Measurements from ENCODE around the gene A2M. TPM values are rescaled to one million over a fixed set of nuclear protein-coding genes. Genes with fewer than 3 reads are reported as not detected.

The A2M gene
- total and polyA plus RNA-seq, 2 of the 8 experiments (the other 6 are each of a cell fraction or from before 2014, with no cell fraction given): 0.15 TPM; not detected in 1

DNA sequence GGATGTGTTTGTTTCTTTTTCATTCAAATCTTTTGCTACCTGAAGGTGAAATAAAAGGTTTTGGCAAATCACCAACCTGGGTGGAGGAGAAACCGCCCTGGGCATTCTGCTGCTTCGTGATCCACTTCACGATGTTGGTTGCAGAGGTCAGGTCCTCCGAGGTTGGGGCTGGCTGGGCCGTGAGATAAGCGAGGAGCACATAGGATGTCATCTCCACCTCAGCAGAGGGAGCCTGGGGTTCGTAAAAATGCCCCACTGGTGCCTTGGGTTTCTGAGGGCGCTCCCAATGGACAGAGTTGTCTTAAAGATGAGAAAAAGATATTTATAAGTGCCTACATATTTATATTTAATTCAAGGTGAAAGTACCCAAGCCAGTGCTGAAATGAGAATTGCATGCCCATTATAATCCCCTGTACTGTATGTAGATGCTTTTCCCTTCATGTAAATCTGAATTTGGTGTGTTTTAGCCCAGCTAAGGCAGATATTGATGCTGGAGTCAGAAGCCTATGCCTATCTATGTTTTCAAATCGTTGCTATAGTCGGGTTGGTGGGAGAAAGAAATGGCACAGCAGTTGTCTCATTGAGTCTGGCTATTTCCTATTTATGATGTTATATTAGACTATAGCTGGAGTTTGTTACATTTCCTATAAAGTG lies 41.1 kb downstream of the A2M start:
- H3K4me2 ChIP-seq (ENCODE audit: insufficient read depth in 1 of 2, low read depth in 2 of 2, low read length in 2 of 2): no peak overlapping the region
- DNase-seq (ENCODE audit: low read depth in 1 of 2, low spot score in 2 of 2) (no peak), FAIRE-seq (no peak)
- H3K27ac ChIP-seq (ENCODE audit: low read depth, low read length): no peak overlapping the region
- no peaks in the 10 kb centered on the region for H3K27me3 ChIP-seq (replicated peaks in 1 of 4; ENCODE audit: control insufficient read depth in 3 of 4, extremely low read depth in 1 of 4, insufficient read depth in 3 of 4, low read length in 3 of 4)
- CTCF ChIA-PET (ENCODE audit: partially characterized antibody): no interaction called here
- no peaks in the 10 kb centered on the region for H4K20me1 ChIP-seq (replicated peaks in 1 of 2; ENCODE audit: control insufficient read depth in 1 of 2, insufficient read depth in 2 of 2, low read length in 2 of 2)
- H2BK5ac ChIP-seq (ENCODE audit: low read depth, low read length): no peak overlapping the region
- POLR2A ChIA-PET (ENCODE audit: partially characterized antibody): no interaction called here
- no peak overlapping the region for H4K5ac ChIP-seq (ENCODE audit: insufficient read length, low read depth, low read length)
- no peaks in the 10 kb centered on the region for H3K9me3 ChIP-seq (ENCODE audit: insufficient read depth in 2 of 2, low read depth in 1 of 2, low read length in 1 of 2)
- H2BK20ac ChIP-seq (ENCODE audit: low read length): no peak overlapping the region
- H3K9ac ChIP-seq (replicated peaks in 1 of 4; ENCODE audit: extremely low read depth in 1 of 4, low read depth in 3 of 4, low read length in 3 of 4): no peak overlapping the region
- WGBS, 2 experiments (ENCODE audit: extremely low coverage in 1 of 2, insufficient coverage in 1 of 2, insufficient read length in 1 of 2, insufficient replicate concordance in 2 of 2, low coverage in 1 of 2, low lambda C conversion rate in 2 of 2, missing lambda C conversion rate in 1 of 2): 93% methylated on average over 10 of the region's 10 CpGs; no CpG with 5 or more reads in 1 of the 2 experiments
- no peak overlapping the region for H3K4ac ChIP-seq (replicated peaks; ENCODE audit: insufficient read length, low read depth, low read length)
- no peak overlapping the region for H4K8ac ChIP-seq (ENCODE audit: extremely low read depth, insufficient read depth, low read length)
- H3K23me2 ChIP-seq (ENCODE audit: low read depth, low read length): no peaks in the 10 kb centered on the region
- TF ChIP-seq FOSL1 (IDR thresholded peaks at IDR 0.05; ENCODE audit: insufficient read depth, low read depth, low read length) (no peak), EP300 (IDR thresholded peaks at IDR 0.05; ENCODE audit: borderline replicate concordance in 1 of 2, low read depth in 2 of 2, low read length in 2 of 2) (no peak), ZNF274 (IDR thresholded peaks at IDR 0.05; ENCODE audit: borderline replicate concordance, extremely low read depth, low read length) (no peak), RBBP5 (IDR thresholded peaks at IDR 0.05; ENCODE audit: borderline replicate concordance, low read depth, low read length) (no peak), SP2 (IDR thresholded peaks at IDR 0.05; ENCODE audit: low read length) (no peak), NRF1 (IDR thresholded peaks at IDR 0.05; ENCODE audit: low read depth, low read length) (no peak), GTF2F1 (IDR thresholded peaks at IDR 0.05; ENCODE audit: borderline replicate concordance, low read depth, low read length) (no peak), HDAC6 (IDR thresholded peaks at IDR 0.05; ENCODE audit: low read depth, low read length) (no peak), KDM5A (IDR thresholded peaks at IDR 0.05; ENCODE audit: low read length) (no peak), TEAD4 (IDR thresholded peaks at IDR 0.05; ENCODE audit: low read depth, low read length) (no peak), CEBPB (IDR thresholded peaks at IDR 0.05; ENCODE audit: low read depth, low read length) (no peak), CBX5 (IDR thresholded peaks at IDR 0.05; ENCODE audit: low read depth, low read length) (no peak), CTBP2 (IDR thresholded peaks at IDR 0.05; ENCODE audit: borderline replicate concordance, insufficient read depth, insufficient read length, low read length) (no peak), BCL11A (IDR thresholded peaks at IDR 0.05; ENCODE audit: low read depth in 2 of 2, low read length in 2 of 2) (no peak)
- no peak overlapping the region for H4K91ac ChIP-seq (replicated peaks; ENCODE audit: insufficient read length, low read length)
- no peaks in the 10 kb centered on the region for H3K4me1 ChIP-seq (replicated peaks in 1 of 4; ENCODE audit: control insufficient read depth in 3 of 4, insufficient read depth in 4 of 4, low read length in 3 of 4)
- H3K4me3 ChIP-seq (ENCODE audit: extremely low read depth in 1 of 4, insufficient read depth in 2 of 4, low read depth in 3 of 4, low read length in 4 of 4): no peak overlapping the region
- no peak overlapping the region for H2AK5ac ChIP-seq (ENCODE audit: low read depth, low read length)
- no peak overlapping the region for H2BK120ac ChIP-seq (replicated peaks; ENCODE audit: low read depth, low read length)
- no peak overlapping the region for H3K23ac ChIP-seq (ENCODE audit: insufficient read length)
- H3K14ac ChIP-seq (ENCODE audit: insufficient read length): no peak overlapping the region
- no peaks in the 10 kb centered on the region for H3K79me1 ChIP-seq (ENCODE audit: low read depth, low read length)
- no peak overlapping the region for H2AFZ ChIP-seq (ENCODE audit: low read length)
- no peaks in the 10 kb centered on the region for H3K79me2 ChIP-seq (ENCODE audit: control insufficient read depth in 1 of 2, insufficient read depth in 2 of 2, low read length in 2 of 2)
- H2BK15ac ChIP-seq (ENCODE audit: low read length): no peak overlapping the region
- H3K18ac ChIP-seq (ENCODE audit: extremely low read depth, low read length): no peak overlapping the region
- no peaks in the 10 kb centered on the region for H3K36me3 ChIP-seq (ENCODE audit: control insufficient read depth in 2 of 4, insufficient read depth in 4 of 4, low read length in 3 of 4)
- H3K56ac ChIP-seq (replicated peaks; ENCODE audit: insufficient read length, low read depth, low read length): no peak overlapping the region
- H2BK12ac ChIP-seq (ENCODE audit: low read depth, low read length): no peak overlapping the region

Data from H1 (cell line).